Right lobe of liver (tissue), 6 donors: ENCODE results near the gene ARSG. TPM values are rescaled to one million over a fixed set of nuclear protein-coding genes. Genes with fewer than 3 reads are reported as not detected.

ENCODE experiments used
- ATAC-seq, 4 donors: fragments of 200-7000 bp; cut with Tn5 transposase; one replicate each; pipeline ENCODE4 v1.9.1; 2020; ENCODE audit warnings: mild to moderate bottlenecking in 4 of 4, moderate library complexity in 4 of 4
- DNase-seq, 3 donors: peaks; one replicate each; pipeline ENCODE4 v3.0.0-alpha.2; 2020
- H3K27ac ChIP-seq, 3 donors: fragments of 200-600 bp; one replicate each; pipeline ENCODE4 v1.8.0; 2022
- H3K27me3 ChIP-seq, 2 donors: fragments of 200-600 bp; one replicate each; pipeline ENCODE4 v1.8.0; 2022
- H3K36me3 ChIP-seq, 4 donors: fragments of 200-600 bp; sonication (generic) in 1 of 4; one replicate each; pipeline versions ENCODE4 v1.5.1 to v1.8.0; 2017 to 2022; ENCODE audit warnings: control low read depth in 1 of 4
- H3K4me1 ChIP-seq, 4 donors: fragments of 200-600 bp; sonication (generic) in 1 of 4; one replicate each; pipeline versions ENCODE4 v1.5.1 to v1.8.0; 2017 to 2022; ENCODE audit warnings: control low read depth in 1 of 4
- H3K4me3 ChIP-seq, 3 donors: fragments of 200-600 bp; one replicate each; pipeline ENCODE4 v1.8.0; 2022
- H3K9me3 ChIP-seq, 4 donors: fragments of 200-600 bp; sonication (generic) in 1 of 4; one replicate each; pipeline versions ENCODE4 v1.5.1 to v1.8.0; 2017 to 2022; ENCODE audit warnings: control low read depth in 1 of 4
- POLR2A ChIP-seq: fragments of 450-650 bp; IDR thresholded peaks from one replicate; pipeline ENCODE4 v1.6.1; 2017; ENCODE audit warnings: antibody characterized with exemption, mild to moderate bottlenecking
- WGBS: methylation state at CpG from one replicate; pipeline ENCODE4 v1.1.6; 2018; ENCODE audit warnings: low coverage, low lambda C conversion rate; ENCODE audit not compliant: insufficient coverage; ENCODE audit errors: missing lambda C conversion rate; 5-methylcytosine and 5-hydroxymethylcytosine counted together
- intact Hi-C, 2 donors: fragments of 100-400 bp; cut with DNase I; formaldehyde crosslinking; loops; one replicate each; pipeline versions ENCODE4 v1.11.2 to v1.14.1; 2022
- total RNA-seq, 6 experiments: library from RNA; depleted of rRNA in 2 of 6; stranded (reverse); fragments of >200 nt in 2 of 6; fragmentation: NEBNext Ultra II Directional in 3 of 6; extraction: Animal tissue kit (Norgen Biotek cat#: 25700) in 3 of 6; gene quantifications; one replicate each; pipeline versions ENCODE4 v1.1.0 to v1.2.4, GENCODE V29; 2016 to 2023
- TF ChIP-seq, protein P1 (sequence below), 4 donors: fragments of 200-600 bp in 3 of 4; fragments of 450-650 bp in 1 of 4; IDR thresholded peaks; one replicate each; pipeline versions ENCODE4 v1.5.1 to v1.8.0; 2016 to 2022; ENCODE audit warnings: antibody characterized with exemption in 4 of 4, mild to moderate bottlenecking in 2 of 4
- donor health status: DM: no; HTN: yes; CAD: no.
- donor health status: DM: no; HTN: no; CAD: no.
- donor health status: DM: no; HTN: no; CAD: no.
- donor health status: DM: no; HTN: yes; CAD: no.
- donor health status: DM: no; HTN: yes; CAD: no.

ARSG gene
- total RNA-seq, 6 experiments from 2014 or later = 1.2 to 3.3 (median 2.5) TPM

DNA sequence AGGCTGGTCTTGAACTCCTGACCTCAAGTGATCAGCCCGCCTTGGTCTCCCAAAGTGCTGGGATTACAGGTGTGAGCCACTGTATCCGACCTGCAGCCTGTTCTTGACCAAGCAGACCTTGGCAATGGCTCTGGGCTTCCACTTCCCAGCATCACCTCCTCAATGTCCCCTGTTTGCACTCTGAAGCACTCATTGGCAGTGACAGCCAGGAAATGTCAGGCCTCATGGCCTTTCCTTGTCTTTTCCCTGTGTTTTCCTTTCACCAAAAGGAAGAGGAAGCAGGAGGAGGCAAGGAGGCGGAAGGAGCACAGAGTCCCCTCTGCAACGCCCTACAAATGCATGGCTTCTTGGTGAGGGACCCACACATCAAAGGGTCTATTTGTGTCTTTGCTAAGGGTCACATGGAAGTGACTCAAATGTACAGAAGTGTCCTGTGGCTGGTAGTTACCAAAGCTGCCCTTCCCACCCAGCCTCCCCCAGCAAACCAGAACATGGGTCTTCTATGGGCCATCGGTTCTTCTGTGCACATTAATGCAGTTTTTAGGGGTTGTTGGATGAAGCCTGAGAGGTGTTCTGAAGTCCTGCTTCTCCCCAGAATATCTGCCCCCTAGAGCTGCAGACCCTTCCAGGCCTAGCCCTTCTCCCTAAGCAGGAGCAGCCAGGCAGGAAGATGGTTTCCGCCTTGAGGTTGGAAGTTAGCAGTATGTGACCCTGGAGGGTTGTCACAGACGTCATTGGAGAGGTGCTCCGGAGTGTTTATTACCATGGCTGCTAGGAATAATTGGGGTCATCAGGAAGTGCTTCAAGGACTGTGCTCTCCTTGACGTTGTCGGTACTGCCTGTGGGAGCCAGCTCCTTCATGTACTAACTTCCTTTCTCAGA lies 105.2 kb downstream of the ARSG start:
- Histone ChIP-seq H3K9me3 (no peaks in the 10 kb centered on the region), H3K27ac (peak overlapping the region in 1 of 3 donors; percentile 37), H3K4me3 (no peak overlapping the region), H3K36me3 (no peaks in the 10 kb centered on the region), H3K4me1 (peaks cover 0 to 19% (median 8%) of the 10 kb centered on the region in 4 donors), H3K27me3 (no peaks in the 10 kb centered on the region)
- ATAC-seq = peak; percentile 50 to 70 (median 58)
- peak in 1 of 3 donors; percentile 15 for DNase-seq
- intact Hi-C loops = loop anchor here in 1 of 2 donors (10.0 kb wide), 1 partner anchor 132 kb away; no protein-coding TSS in a partner anchor
- TF ChIP-seq, protein P1, sequence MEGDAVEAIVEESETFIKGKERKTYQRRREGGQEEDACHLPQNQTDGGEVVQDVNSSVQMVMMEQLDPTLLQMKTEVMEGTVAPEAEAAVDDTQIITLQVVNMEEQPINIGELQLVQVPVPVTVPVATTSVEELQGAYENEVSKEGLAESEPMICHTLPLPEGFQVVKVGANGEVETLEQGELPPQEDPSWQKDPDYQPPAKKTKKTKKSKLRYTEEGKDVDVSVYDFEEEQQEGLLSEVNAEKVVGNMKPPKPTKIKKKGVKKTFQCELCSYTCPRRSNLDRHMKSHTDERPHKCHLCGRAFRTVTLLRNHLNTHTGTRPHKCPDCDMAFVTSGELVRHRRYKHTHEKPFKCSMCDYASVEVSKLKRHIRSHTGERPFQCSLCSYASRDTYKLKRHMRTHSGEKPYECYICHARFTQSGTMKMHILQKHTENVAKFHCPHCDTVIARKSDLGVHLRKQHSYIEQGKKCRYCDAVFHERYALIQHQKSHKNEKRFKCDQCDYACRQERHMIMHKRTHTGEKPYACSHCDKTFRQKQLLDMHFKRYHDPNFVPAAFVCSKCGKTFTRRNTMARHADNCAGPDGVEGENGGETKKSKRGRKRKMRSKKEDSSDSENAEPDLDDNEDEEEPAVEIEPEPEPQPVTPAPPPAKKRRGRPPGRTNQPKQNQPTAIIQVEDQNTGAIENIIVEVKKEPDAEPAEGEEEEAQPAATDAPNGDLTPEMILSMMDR (IDR thresholded peaks at IDR 0.05) = no peak
- no peak for TF ChIP-seq POLR2A
- WGBS = 83% methylated on average over 8 of the region's 10 CpGs

DNA sequence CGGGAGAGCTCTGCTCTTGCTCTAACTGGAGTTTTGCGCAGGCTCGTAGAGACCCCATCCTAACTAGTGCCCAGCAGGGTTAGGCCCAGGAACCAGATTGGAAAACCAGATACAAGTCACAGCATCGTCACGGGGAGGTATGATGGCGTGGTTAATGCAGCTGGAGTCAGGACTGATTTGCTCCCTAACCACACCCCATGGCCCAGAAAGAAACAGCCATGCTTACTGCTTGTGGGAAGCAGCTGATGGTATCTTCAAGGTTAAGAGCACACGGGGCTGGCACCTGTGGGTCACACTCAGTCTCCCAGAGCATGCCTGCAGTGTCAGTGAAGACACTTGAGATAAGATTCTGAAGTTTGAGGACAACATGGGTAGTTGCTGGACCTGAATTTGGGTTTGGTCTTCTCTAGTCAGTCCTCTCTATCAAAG lies 105.8 kb downstream of the ARSG start:
- WGBS = 65% methylated on average over 6 of the region's 7 CpGs
- no peak overlapping the region for H3K27ac ChIP-seq

DNA sequence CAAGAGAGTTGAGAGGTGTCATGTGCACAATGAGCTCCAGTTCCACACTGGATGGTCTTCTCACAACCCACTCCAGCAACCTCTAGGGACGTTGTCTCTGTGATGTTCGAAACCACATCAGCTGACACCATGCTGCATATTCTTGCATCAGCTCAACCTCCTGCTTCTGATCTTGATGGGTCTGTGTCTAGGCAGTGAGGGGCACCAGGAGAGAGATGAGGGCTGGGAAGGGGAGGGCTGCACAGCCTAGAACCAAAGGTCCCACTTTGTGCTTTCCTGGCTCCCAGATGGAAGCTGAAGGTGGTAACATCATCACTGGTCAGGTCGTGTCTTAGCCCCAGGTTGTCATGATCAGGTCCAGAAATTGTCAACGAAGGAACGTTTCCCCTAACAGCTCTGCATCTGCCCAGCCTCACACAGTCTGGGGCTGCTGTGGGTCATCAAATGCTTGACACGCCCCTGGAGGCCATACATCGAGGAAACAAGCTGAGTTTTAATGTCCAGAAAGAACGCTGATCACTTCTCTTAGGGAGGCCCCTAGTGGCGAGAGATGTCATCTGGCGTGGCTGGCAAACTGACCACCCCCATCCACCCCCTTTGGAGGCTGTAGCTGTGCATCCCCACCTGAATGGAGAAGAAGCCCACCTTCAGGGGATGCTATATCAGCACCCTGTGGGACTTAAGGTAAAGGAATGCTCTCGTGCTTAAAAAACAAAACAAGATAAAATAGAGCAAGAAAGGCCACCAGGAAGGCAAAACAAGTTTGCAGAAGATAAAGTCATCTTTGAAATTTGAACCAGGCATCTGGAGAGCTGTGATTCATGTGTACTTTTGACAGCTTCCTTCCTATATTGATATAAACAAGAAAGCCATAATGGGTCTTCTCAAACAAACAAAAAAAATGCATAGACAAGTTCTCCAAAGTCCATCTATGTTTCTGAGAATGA lies 107.7 kb downstream of the ARSG start:
- Histone ChIP-seq H3K9me3 (no peaks in the 10 kb centered on the region), H3K27me3 (no peaks in the 10 kb centered on the region), H3K36me3 (no peaks in the 10 kb centered on the region), H3K4me1 (peaks cover 0 to 5% (median 0%) of the 10 kb centered on the region in 4 donors), H3K27ac (peak overlapping the region in 1 of 3 donors; percentile 57), H3K4me3 (no peak overlapping the region)
- DNase-seq (peak in 2 of 3 donors; percentile 55 to 59), ATAC-seq (peak; percentile 76 to 90 (median 82))
- WGBS = 11% methylated on average over 11 of the region's 11 CpGs
- intact Hi-C loops = loop anchor here in 1 of 2 donors (10.0 kb wide), 1 partner anchor 134 kb away; no protein-coding TSS in a partner anchor
- TF ChIP-seq POLR2A = no peak
- TF ChIP-seq, protein P1 (IDR thresholded peaks at IDR 0.05) = peak; percentile 75 to 82 (median 82)

More for the DNA sequence above, 105.8 kb downstream of the ARSG start:
- Histone ChIP-seq H3K9me3 (no peaks in the 10 kb centered on the region), H3K4me3 (no peak overlapping the region), H3K4me1 (peaks cover 0 to 13% (median 5%) of the 10 kb centered on the region in 4 donors), H3K27me3 (no peaks in the 10 kb centered on the region), H3K36me3 (no peaks in the 10 kb centered on the region)
- DNase-seq = peak in 1 of 3 donors; percentile 13
- ATAC-seq = no peak
- TF ChIP-seq, protein P1 (IDR thresholded peaks at IDR 0.05) = no peak
- TF ChIP-seq POLR2A = no peak
- intact Hi-C loops = loop anchor here in 1 of 2 donors (10.0 kb wide), 1 partner anchor 132 kb away; no protein-coding TSS in a partner anchor
